IPS DF 4.7 (cell line): ENCODE results near the gene OPN1MW3.
"Not testable (repeated sequence)": the region's sequence is repeated elsewhere in the genome, so short reads cannot be mapped to it uniquely, and the experiment has no call there.

Experiments
- DNase-seq: peaks from one replicate; pipeline ENCODE4 v3.0.0-alpha.2; 2013; ENCODE audit warnings: low spot score; ENCODE audit errors: extremely low read depth

The OPN1MW3 gene

DNA sequence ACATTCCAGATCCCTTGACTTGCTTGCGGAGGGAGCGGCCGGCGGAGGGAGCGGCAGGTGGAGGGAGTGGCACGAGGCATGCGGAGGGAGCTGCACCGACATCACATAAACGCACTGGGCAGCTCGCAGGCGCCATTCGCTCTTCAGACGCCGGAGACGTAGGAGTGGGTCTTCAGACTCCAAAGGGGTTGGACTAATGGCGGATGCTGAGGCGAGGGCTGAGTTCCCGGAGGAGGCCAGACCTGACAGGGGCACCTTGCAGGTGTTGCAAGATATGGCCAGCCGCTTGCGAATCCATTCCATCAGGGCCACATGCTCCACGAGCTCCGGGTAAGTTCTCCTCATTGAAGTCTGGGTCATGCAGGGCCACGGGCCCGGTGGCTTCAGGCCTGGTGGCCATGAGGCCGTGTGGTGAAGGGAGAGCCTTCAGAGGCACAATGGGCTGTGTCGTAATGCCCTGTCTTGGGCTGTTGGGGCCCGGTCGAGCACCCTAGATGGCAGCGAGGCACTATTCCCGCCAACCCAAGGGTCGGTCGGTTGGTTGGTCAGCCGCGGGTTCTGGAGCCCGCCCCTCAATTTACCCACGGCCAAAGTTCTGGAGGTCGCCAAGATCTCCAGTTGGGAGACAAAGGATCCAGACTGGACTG, 38.4 kb downstream of the OPN1MW3 start, which contains the start of gene TKTL1:
TKTL1 (plus strand) TSS at position 132 of the 647 bp plus-strand sequence; CDS start at position 197, 65 bp downstream.
- no peak for DNase-seq

- DNase-seq = no peak
Measured at GRCh38 chrX:154296731-154297130, 39.3 kb downstream of the OPN1MW3 start.

GRCh38 chrX:154298312-154298711, 40.9 kb downstream of the OPN1MW3 start:
- DNase-seq = no peak

DNA sequence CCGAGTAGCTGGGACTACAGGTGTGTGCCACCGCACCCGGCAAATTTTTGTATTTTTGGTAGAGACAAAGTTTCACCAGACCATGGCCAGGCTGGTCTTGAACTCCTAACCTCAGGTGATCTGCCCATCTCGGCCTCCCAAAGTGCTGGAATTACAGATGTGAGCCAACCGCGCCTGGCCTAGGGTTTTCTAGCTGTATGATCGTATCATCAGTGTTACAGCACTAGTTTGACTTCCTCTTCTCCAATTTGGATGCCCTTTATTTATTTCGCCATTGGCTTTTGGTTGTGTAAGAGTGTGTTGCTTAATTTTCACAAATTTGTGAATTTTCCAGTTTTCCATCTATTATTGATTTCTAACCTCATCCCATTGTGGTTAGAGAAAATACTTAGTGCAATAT, 43.4 kb downstream of the OPN1MW3 start:
- no peak for DNase-seq

- DNase-seq = not testable (repeated sequence)
Measured at GRCh38 chrX:154302998-154303397, 45.6 kb downstream of the OPN1MW3 start.

DNA sequence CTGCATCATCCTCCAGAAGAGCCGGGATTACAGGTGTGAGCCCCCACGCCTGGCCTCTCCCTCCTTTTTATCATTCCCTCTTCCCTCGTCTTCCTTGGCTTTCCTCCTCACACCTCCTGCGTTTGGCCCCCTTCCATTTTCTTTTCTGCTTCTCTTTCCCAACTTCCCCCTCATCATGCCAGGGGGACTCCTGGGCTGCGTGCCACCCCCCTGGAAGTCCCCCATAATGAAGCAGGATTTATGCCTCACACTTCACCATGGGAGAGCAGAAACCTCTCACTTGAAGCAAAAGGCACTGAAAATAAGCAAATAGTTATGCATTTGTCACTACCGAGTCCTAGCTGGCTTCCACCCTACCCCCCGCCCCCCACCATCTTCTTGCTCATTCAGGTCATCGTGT, 46.1 kb downstream of the OPN1MW3 start:
- no peak for DNase-seq

- DNase-seq = no peak
Measured at GRCh38 chrX:154304846-154305245, 47.5 kb downstream of the OPN1MW3 start.

DNA sequence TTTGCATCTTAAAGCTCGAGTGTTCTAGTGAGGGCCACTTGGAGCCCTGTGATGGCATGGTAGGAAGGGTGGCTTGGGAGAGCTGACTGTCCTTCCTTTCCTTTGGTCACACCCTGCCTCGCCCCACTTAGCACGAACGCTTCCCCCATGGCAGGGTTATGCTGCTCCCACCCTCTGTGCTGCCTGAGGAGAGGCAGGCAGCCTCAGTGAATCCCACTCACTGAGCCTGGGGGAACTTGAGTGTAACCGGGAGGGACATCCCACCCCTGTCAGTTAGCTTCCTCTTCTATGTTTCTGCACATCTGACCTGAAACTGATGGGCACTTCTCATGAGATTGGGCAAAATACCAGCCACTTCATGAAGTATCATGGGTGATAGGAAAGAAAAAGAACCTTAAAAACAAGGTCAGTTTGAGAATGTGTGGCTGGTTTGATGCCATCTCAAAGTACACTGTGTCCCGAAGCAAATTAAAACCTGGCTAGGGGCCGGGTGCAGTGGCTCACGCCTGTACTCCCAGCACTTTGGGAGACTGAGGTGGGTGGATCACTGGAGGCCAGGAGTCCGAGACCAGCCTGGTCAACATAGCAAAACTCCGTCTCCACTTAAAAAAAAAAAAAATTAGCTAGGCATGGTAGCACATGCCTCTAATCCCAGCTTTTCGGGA, 48.3 kb downstream of the OPN1MW3 start:
- DNase-seq = no peak

GRCh38 chrX:154307202-154307601, 49.8 kb downstream of the OPN1MW3 start:
- DNase-seq = no peak

DNA sequence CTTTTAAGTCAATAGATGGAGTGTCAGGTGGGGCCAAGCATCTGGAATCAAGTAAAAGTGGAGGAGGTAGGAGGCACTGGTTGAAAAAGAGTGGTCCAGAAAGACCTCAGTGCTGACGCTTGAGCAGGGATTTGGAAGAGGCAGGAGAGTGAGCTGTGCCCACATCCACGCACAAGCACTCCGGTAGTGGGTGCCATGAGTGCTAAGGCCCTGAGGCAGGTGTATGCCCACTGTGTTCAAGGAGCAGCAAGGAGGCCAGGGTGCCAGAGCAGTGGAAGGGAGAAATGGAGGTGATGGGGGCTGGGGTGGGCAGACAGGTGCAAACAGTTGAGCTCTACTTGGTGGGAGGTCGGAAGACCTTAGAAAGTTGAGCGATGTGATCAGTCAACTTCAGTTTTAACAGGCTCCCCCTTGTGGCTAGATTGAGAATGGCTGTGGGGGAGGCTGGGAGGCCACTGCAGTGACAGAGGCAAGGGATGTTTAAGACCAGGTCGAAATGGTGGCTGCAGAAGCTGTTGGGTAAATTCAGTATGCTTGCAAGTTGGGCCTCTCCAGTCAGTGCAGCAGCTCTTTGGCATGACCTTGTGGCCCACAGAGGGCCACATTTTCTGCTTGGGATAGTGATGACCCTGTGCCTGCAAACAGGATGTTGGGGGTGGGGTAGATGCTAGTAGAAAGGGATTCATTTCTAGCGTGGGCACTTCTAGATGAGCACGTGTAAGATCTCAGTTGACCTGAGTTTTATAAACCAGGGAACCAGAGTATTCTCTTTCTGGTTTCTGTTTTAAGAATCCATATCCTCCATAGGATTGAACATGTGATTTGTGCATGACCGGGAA, 50.9 kb downstream of the OPN1MW3 start:
- peak; percentile 7 for DNase-seq

GRCh38 chrX:154309041-154309775, 51.8 kb downstream of the OPN1MW3 start:
- DNase-seq = no peak

DNA sequence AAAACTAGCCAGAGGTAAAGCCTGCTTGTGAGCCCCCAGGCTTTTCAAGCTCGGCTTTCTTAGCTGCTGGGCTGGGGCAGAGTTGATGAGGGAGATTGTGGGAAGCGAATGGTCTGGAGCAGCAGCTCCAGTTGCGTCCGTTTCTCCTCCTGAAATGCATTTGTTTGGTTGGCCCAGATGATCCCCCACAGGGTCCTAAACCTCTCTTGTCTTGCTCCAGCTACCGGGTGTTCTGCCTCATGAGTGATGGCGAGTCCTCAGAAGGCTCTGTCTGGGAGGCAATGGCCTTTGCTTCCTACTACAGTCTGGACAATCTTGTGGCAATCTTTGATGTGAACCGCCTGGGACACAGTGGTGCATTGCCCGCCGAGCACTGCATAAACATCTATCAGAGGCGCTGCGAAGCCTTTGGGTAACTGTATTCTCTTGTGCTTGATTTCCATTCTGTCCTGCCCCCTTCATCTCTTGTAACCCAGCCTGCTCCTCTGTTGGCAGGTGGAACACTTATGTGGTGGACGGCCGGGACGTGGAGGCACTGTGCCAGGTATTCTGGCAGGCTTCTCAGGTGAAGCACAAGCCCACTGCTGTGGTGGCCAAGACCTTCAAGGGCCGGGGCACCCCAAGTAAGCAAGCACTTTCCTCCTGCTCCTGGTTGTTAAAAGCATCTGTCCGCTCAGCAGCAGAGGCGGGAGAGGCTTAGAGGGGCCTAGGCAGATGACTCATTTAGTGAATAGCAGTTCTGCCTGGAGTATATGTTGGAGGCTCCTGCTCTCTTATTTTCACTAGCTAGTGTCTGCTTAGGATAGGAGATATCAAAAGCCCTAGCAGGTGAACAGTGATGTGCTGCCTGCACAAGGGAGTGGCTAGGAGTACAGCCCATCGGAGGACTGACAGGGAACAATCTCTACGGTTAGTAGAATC, 53.5 kb downstream of the OPN1MW3 start:
- DNase-seq = no peak

- DNase-seq = no peak
Measured at GRCh38 chrX:154312116-154312515, 54.7 kb downstream of the OPN1MW3 start.

DNA sequence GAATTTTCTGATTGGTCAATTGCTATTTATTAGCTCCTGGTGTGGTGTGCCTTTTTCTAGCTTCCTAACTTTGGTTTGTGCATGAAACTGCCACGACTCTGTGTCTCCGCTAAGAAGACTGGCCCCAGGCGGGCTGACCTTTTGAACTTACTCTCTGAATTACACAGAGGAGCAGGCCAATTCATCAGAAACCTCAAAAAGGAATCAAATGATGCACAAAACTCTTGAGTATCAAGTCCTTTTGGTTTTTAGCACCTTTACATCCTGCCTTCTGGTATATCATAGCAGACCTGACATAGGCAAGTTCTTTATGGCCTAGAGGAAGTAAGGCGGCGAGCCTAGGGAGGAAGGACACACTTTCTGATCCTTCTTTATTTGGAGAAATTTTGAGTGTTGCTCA, 55.8 kb downstream of the OPN1MW3 start:
- DNase-seq = no peak

DNA sequence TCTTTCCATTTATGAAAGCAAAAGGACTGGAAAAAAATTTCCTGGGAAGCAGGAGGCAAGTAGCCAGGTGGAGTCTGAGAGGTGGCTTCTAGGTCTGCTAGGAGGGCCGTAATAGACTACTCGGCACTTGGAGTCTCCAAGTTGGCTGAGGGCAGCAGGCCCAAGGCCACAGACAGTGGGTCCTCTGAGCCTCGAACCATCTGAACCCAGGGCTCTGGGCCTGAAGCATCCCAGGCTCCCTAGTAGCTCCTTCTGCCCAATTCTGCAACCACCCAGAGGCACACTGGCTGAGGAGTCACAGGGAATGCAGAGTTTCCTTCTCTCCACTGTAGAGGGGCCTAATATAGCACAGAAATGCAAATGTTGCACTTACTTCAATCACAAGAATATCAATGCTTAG, 58.0 kb downstream of the OPN1MW3 start:
- no peak for DNase-seq

DNA sequence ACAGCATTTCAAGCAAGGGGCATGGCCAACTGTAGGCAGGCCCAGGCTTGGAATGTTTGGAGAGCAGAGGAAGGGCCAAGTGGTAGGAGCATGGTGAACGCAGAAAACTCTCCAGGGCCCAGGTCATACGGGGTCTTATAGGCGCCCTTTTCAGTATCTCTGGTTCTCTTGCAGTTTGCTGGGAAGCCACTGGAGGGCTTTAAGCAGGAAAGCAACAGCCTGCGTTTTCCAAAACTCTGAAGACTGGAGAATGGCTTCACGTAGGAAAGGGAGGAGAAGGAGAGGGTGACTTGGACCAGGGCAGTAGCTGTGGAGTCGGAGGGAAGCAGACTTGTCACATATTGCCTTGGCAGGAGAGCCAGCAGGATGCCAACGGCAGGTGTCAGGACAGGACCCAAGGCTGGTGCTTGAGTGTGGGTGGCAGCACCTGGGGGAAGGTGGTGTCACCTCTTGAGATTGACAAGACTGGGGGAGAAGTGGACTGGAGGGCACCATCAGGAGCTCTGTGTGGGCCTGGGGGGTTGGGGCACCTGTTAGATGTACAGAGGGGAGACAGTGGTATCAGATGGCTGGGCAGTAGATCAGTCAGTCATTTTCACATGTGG, 60.1 kb downstream of the OPN1MW3 start:
- peak; percentile 3 for DNase-seq

DNA sequence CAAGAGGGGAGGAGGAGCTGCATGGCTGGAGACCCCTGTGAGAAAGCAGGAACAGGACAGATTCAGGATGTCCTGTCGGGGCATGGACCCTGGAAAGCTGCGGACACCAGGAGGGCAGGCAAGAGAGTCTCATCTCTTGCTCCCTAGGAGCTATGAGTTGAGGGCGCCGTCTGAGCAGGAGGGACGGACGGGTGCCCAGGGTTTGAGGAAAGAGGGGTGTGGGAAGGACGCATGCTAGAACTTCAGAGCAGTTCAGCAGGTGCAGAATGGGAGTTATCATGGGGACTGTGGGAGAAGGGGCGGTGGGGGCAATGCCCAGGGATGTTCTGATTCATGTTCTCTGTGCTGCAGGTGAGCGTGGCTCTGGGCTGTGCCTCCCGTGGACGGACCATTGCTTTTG, 63.0 kb downstream of the OPN1MW3 start:
- DNase-seq = no peak
